AG09319 (cell line): Measurements from ENCODE around the gene GNL3L.
"Not testable (repeated sequence)": the region's sequence is repeated elsewhere in the genome, so short reads cannot be mapped to it uniquely, and the experiment has no call there.

ENCODE experiments used
- DNase-seq: peaks from one replicate; pipeline ENCODE4 v3.0.0-alpha.2; 2010; ENCODE audit warnings: low read depth; ENCODE audit errors: extremely low read depth
- CTCF ChIP-seq: IDR thresholded peaks from 2 replicates; pipeline ENCODE4 v1.5.1; 2011; ENCODE audit warnings: low read depth, mild to moderate bottlenecking, inconsistent platforms, low read length, moderate library complexity

The GNL3L gene

GRCh38 chrX:54534271-54534670, 4.3 kb downstream of the GNL3L start:
- no peak for DNase-seq
- TF ChIP-seq CTCF: no peak

DNA sequence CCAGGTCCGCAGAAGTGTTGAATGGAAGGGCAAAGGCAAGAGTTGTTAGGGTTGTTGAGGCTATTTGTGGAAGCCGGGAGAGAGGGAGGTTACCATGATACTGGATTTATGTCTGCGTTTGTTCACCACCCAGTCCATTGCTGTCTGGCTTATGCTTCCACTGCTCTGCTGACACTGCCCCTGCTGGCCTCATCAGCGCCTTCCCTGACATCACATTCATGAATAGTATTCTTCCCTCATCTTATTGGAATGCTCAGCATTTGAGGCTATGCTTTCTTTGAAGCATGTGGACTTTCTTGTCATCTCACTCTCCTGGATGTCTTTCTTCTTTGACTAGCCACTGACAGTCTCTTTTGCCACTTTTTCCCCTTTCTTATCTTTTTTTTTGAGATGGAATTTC, 10.3 kb downstream of the GNL3L start:
- TF ChIP-seq CTCF: no peak
- no peak for DNase-seq

- not testable (repeated sequence) for DNase-seq
Measured at GRCh38 chrX:54542239-54542638, 12.2 kb downstream of the GNL3L start.

DNA sequence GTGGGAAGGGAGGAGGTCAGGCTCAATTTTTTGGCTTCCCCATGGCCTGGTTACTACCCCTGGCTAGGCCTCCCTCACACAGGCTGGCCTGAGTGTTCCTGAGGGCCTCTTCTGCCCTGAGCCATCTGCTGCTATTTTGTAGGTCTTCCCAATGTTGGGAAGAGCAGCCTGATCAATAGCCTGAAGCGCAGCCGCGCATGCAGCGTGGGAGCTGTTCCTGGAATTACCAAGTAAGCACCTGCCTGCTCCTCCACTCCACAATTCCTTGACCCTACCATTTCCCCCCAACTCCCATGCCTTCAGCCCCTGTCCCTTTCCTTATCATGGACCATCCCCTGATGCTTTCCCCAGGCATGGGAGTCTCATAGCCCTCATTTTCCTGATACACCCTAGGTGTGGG, 20.8 kb downstream of the GNL3L start:
- TF ChIP-seq CTCF: no peak
- DNase-seq: no peak

DNA sequence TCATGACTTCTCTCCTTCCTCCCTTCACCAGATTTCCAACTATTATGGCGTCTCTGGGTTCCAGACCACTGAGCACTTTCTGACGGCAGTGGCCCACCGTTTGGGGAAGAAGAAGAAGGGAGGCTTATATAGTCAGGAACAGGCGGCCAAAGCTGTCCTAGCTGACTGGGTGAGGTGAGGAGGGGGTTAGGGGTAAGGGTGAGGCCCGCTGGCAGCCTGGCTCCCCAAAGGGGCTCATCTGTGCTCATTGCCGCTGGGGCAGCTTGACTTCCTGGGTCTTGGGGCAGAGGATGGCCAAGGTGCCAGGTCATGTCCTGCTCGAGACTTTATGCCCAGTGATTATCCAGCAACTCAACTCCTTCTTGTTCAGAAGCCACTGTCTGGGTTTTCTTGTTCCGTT, 21.8 kb downstream of the GNL3L start:
- TF ChIP-seq CTCF: no peak
- DNase-seq: no peak

- DNase-seq: not testable (repeated sequence)
Measured at GRCh38 chrX:54555006-54555405, 25.0 kb downstream of the GNL3L start.

GRCh38 chrX:54560411-54560810, 30.4 kb downstream of the GNL3L start:
- TF ChIP-seq CTCF: no peak
- DNase-seq: no peak

GRCh38 chrX:54561622-54562021, 31.6 kb downstream of the GNL3L start:
- no peak for DNase-seq

More at GRCh38 chrX:54561622-54562021, 31.6 kb downstream of the GNL3L start:
- TF ChIP-seq CTCF: no peak
